Transverse colon (tissue), 3 donors: Measurements from ENCODE around the gene CKMT2.

Experiments used
- POLR2A ChIP-seq: fragments of 450-650 bp; IDR thresholded peaks from one replicate; pipeline ENCODE4 v1.6.1; 2016; ENCODE audit warnings: antibody characterized with exemption, mild to moderate bottlenecking, moderate library complexity
- TF ChIP-seq, protein P1 (sequence below), 5 experiments: fragments of 200-600 bp in 3 of 5; fragments of 450-650 bp in 2 of 5; sonication (generic) in 3 of 5; IDR thresholded peaks; 1 replicate in 2 of 5; 2 replicates in 3 of 5; pipeline ENCODE4 v1.5.1; 2016 to 2017; ENCODE audit warnings: antibody characterized with exemption in 5 of 5, inconsistent platforms in 3 of 5, mild to moderate bottlenecking in 2 of 5, moderate library complexity in 1 of 5

DNA sequence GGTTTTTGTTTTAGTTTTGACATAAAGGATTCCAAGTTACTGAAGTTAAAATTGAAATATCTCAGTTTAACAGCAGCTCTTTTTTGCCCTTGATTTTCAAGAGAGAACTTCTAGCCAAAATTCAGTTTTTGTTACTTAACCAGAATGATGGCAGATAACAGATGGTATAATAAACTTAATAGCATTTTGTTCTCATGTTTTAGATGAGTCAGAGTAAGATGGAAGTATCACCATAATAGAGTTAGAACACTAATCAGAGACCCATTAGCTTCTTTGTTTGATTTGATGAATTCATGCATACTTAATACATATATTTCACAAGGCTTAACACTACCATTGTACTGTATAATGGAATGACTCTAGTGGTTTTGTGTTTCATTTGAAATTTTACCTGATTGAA lies 80.2 kb downstream of the CKMT2 start:
- TF ChIP-seq, protein P1, sequence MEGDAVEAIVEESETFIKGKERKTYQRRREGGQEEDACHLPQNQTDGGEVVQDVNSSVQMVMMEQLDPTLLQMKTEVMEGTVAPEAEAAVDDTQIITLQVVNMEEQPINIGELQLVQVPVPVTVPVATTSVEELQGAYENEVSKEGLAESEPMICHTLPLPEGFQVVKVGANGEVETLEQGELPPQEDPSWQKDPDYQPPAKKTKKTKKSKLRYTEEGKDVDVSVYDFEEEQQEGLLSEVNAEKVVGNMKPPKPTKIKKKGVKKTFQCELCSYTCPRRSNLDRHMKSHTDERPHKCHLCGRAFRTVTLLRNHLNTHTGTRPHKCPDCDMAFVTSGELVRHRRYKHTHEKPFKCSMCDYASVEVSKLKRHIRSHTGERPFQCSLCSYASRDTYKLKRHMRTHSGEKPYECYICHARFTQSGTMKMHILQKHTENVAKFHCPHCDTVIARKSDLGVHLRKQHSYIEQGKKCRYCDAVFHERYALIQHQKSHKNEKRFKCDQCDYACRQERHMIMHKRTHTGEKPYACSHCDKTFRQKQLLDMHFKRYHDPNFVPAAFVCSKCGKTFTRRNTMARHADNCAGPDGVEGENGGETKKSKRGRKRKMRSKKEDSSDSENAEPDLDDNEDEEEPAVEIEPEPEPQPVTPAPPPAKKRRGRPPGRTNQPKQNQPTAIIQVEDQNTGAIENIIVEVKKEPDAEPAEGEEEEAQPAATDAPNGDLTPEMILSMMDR (IDR thresholded peaks at IDR 0.05) = no peak
- TF ChIP-seq POLR2A = no peak
